Sciatic nerve (tissue), 2 donors: Measurements from ENCODE around the gene PODXL2. TPM values are rescaled to one million over a fixed set of nuclear protein-coding genes. Genes with fewer than 3 reads are reported as not detected.
"Not testable (repeated sequence)": the region's sequence is repeated elsewhere in the genome, so short reads cannot be mapped to it uniquely, and the experiment has no call there.

Source experiments
- ATAC-seq: fragments of 200-7000 bp; cut with Tn5 transposase; one replicate; pipeline ENCODE4 v1.9.1; 2020; ENCODE audit warnings: mild to moderate bottlenecking, moderate library complexity
- DNase-seq: peaks from one replicate; pipeline ENCODE4 v3.0.0-alpha.2; 2020; ENCODE audit warnings: low spot score
- intact Hi-C: fragments of 100-400 bp; cut with DNase I; formaldehyde crosslinking; loops from one replicate; pipeline ENCODE4 v1.14.2; 2022
- total RNA-seq: library from RNA; stranded (reverse); fragmentation: NEBNext Ultra II Directional; extraction: Animal tissue kit (Norgen Biotek cat#: 25700); gene quantifications from one replicate; pipeline ENCODE4 v1.2.1, GENCODE V29; 2021
- donor health status: DM: no; HTN: no; CAD: no.
- donor health status: DM: no; HTN: no; CAD: no.

The PODXL2 gene
- total RNA-seq, 1 donor from 2014 or later: 12.1 TPM

DNA sequence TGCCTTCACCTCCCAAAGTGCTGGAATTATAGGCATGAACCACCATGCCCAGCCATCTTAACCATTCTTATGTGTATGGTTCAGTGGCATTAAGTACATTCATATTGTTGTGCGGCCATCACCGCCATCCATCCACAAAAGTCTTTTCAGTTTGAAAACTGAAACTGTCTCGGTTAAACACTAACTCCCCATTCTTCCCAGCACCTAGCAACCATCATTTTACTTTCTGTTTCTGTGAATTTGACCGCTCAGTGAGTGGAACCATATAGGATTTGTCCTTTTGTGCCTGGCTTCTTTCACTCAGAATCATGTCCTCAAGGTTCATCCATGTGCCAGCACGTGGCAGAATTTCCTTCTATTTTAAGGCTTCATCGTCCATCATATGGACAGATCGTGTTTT is 24.9 kb upstream of the PODXL2 start:
- ATAC-seq: no peak
- intact Hi-C loops: no loop called here
- DNase-seq: no peak

- intact Hi-C loops: no loop called here
- ATAC-seq: no peak
- DNase-seq: no peak
Observed at GRCh38 chr3:127604546-127605165, 24.3 kb upstream of the PODXL2 start.

- ATAC-seq, intact Hi-C loops, DNase-seq: not testable (repeated sequence)
Observed at GRCh38 chr3:127605547-127605946, 23.4 kb upstream of the PODXL2 start.

GRCh38 chr3:127606086-127606805 is 22.7 kb upstream of the PODXL2 start:
- intact Hi-C loops: no loop called here
- no peak for ATAC-seq
- DNase-seq: no peak

GRCh38 chr3:127606981-127607595 is 21.9 kb upstream of the PODXL2 start:
- ATAC-seq (no peak), DNase-seq (no peak)
- intact Hi-C loops: no loop called here

DNA sequence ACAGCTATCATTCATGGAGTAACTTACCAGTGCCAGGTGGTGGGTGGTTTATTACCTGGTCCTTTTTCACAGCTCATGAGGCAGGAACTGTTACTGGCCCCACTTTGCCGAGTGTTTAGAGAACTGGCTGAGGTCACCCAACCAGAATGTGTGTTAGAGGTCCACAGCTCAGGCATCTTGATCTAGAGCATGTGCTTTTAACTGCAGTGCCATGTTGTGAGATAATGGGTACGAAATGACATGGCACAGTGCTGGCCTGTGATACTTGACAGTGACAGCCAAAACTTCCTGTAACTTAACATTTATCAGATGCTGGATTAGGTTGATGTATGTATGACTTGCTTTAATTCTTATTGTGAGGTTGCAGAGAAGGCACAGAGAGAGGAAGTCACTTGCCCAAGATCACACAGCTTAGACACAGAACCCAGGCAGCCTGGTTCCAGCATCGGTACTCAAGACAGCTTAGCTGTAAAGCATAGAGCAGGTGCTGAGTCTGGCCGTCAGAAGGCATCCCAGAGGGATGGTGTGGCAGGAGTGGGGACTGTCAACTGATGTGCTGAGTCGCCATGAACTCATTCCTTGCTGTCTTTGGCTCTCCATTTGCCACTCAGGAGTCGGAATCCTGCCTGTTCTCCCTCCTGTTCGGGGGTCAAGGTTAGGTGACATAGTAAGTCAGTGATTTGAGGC is 21.2 kb upstream of the PODXL2 start:
- no peak for ATAC-seq
- DNase-seq: no peak
- intact Hi-C loops: no loop called here

DNA sequence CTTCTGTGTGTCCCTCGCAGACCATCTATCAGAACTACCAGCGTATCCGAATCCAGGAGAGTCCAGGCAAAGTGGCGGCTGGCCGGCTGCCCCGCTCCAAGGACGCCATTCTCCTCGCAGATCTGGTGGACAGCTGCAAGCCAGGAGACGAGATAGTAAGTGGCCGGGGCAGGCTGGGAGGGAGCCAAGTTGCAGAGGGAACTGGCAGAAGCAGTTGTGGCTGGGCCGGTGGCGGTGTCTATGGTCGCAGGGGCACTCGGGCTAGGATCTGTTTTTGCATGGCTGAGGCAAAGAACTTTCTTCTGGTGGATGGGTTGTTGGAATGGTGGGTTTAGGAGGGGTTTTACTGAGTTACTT is 20.6 kb upstream of the PODXL2 start:
- no peak for ATAC-seq
- intact Hi-C loops: no loop called here

DNA sequence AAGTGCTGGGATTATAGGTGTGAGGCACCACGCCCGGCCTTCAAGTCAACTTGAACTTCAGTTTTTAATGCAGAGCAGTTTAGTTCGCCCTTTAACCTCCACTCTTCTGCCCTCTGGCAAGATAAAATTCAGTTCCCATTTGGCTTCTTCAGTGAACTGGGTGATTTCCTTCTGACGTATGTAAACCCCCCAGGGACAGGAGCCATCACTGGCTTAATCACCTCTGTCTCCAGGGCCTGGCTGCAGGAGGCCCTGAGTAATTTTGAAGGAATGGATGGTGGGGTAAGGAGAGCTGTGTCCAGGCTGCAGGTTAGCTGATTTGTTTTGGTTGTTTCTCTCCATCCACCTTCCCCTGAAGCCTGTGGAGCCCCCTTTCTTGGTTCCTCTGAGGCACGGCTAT is 18.9 kb upstream of the PODXL2 start:
- DNase-seq (no peak), ATAC-seq (no peak)
- intact Hi-C loops: no loop called here

More for the DNA sequence above, 20.6 kb upstream of the PODXL2 start:
- DNase-seq: no peak

DNA sequence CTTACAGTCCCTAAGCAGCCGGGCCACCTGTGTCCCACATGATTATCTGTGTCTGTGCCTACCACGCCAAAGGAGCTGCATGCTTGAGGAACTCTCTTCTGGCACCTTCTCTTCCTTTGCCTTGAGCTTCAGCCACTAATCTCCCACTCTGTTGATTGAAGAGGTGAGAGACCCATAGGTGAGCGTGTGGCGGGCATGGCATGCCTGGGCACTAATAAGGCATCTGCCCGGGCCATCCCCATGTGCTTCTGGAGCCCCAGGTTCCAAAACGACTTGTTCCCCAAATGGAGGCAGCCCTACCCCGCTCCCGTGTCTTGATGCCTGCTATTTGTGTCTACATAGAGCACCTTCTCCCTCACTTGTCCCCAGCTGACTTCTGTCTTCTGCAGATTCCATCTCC is 17.7 kb upstream of the PODXL2 start:
- ATAC-seq (no peak), DNase-seq (no peak)
- intact Hi-C loops: no loop called here

DNA sequence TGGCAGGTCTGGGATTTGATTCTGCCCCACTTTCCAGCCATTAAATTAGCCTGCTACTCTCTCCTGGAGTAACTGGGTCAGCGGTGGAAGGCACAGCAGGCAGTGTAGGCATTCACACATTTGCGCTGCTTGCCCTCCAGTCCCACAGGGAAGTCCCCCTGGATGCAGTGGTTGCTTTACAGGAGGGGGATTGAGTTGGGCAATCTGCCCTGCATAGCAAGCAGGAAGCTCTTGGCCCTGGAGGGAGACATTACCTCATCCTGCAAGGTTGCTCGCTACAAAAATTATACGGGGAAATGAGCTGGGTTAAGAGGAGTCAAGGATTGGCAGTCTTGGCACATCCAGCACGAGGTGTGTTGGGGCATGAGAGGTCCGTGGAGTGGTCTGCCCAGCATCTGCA is 16.0 kb upstream of the PODXL2 start:
- intact Hi-C loops: no loop called here
- DNase-seq: no peak
- no peak for ATAC-seq

- intact Hi-C loops: no loop called here
- DNase-seq (no peak), ATAC-seq (no peak)
Observed at GRCh38 chr3:127613406-127613805, 15.6 kb upstream of the PODXL2 start.

DNA sequence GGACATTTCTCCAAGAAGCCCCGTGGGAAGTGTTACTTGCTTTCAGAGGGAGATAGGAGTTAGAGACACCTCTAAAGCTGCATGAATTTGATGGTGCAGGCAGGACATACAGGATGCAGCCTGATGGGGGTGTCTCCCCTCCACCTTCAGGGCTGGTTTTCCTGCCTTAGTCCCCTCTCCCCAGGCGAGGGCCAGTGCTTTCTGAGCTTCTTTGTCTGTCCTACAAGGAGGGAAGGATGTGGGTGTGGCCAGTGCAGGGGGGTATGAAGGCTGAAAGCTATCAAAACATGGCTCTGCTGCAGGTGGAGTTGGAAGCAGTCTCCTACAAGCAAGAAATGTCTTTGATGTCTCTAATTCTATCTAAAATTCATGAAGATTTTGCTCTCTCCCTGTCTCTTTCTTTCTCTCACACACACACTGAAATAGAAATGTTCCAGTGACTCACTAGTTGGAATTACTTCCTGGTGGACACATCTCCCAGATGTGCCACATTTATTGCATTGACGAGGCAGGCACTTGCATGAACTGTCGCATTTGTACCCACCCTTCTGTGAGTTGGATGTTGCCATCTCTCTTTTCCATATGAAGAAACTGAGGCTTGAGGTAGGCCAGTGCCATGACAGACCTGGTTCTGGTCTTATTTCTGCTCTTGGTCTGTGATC is 13.9 kb upstream of the PODXL2 start:
- no peak for ATAC-seq
- intact Hi-C loops: no loop called here
- no peak for DNase-seq

DNA sequence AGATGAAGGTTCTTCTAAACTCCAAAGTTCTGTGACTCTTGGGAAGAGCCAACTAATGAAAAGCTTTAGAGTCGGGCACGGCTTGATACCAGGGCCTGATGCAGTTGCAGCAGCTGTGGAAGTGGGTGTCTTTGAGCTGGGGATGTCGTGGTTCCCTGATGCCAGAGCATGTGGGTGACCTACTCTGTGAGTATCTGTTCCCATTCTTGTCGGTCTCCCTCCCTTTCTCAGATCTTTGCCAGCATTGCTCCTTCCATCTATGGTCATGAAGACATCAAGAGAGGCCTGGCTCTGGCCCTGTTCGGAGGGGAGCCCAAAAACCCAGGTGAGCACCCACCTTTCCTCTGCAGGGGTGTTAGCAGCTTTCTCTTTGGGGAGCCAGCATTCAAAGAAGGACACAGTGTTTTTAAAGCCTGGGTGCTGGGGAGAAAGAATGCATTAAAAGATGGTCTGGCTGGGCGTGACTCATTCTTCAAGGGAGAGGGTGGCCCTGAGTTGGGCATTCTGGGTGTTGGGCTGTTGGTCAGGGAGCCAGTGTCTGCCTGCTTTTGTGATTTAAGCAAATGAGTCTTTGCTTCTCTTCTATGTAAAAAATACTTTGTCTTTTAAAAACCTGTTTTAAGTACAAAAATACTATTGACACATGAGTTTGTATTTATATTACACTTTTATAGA is 13.2 kb upstream of the PODXL2 start:
- DNase-seq (no peak), ATAC-seq (no peak)
- intact Hi-C loops: no loop called here

- intact Hi-C loops: no loop called here
- DNase-seq (no peak), ATAC-seq (no peak)
Observed at GRCh38 chr3:127616836-127617605, 12.0 kb upstream of the PODXL2 start.

GRCh38 chr3:127618891-127619290 is 10.1 kb upstream of the PODXL2 start:
- DNase-seq (no peak), ATAC-seq (no peak)
- intact Hi-C loops: no loop called here

DNA sequence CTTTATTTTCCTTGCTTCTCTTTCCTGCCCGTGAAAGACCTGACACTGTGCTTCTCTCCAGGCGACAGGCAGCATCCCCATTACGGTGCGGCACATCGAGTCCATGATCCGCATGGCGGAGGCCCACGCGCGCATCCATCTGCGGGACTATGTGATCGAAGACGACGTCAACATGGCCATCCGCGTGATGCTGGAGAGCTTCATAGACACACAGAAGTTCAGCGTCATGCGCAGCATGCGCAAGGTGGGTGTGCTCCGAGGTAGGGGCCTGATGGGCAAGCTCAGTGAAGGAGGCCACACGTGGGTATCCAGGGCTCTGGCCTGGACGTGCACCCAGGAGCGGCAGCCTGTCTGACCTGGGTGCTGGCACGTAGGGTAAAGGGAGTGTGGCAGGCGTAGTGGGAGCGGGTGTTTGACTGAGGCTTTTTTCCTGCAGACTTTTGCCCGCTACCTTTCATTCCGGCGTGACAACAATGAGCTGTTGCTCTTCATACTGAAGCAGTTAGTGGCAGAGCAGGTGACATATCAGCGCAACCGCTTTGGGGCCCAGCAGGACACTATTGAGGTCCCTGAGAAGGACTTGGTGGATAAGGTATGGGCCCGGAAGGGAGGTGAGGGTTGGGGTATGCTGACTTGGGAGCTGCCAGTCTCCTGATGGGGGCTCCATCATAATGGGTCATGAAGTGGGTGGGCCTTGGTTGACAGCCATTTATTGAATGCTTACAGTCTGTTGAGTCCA is 8.2 kb upstream of the PODXL2 start:
- intact Hi-C loops: no loop called here

DNA sequence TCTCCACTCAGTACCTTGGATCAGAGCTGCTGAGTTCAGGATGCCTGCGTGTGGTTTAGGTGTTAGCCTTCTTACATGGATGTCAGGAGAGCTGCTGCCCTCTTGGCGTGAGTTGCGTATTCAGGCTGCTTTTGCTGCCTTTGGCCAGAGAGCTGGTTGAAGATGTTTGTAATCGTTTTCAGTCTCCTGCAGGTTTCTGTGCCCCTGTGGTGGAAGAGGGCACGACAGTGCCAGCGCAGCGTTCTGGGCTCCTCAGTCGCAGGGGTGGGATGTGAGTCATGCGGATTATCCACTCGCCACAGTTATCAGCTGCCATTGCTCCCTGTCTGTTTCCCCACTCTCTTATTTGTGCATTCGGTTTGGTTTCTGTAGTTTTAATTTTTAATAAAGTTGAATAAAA is 7.0 kb upstream of the PODXL2 start:
- ATAC-seq (no peak), DNase-seq (no peak)
- intact Hi-C loops: no loop called here

More for the DNA sequence above, 8.2 kb upstream of the PODXL2 start:
- no peak for DNase-seq
- no peak for ATAC-seq
